HepG2 (cell line): ENCODE data around the gene FGF3. TPM values are rescaled to one million over a fixed set of nuclear protein-coding genes. Genes with fewer than 3 reads are reported as not detected.

Experiments used
- ATAC-seq: fragments of 200-7000 bp; cut with Tn5 transposase; 3 replicates; pipeline ENCODE4 v1.9.1; 2020; ENCODE audit warnings: mild to moderate bottlenecking, moderate library complexity
- BruUV-seq: library from RNA; stranded (reverse); fragments of 400-500 nt; replicated peaks from 2 replicates; lab custom pipeline; 2021; lab: Mats Ljungman, UMichigan
- CTCF ChIA-PET: fragments of 300-600 bp; formaldehyde crosslinking; extraction: SDS; loops from one replicate; lab custom pipeline; 2021; ENCODE audit warnings: low total read pairs, inconsistent platforms, low intra/inter-chr PET ratio; lab: Yijun Ruan, JAX
- POLR2A ChIA-PET: fragments of 350-600 bp; sonication (Branson Sonifier 250); formaldehyde crosslinking; loops from one replicate; lab custom pipeline; 2020; ENCODE audit warnings: antibody characterized with exemption, inconsistent platforms; lab: Yijun Ruan, JAX
- DNase-seq: peaks from one replicate; pipeline ENCODE4 v3.0.0-alpha.2; 2015; ENCODE audit warnings: low spot score
- FAIRE-seq: peaks from 3 replicates; lab custom pipeline; 2011; peaks lifted over from hg19 to GRCh38; lab: Jason Lieb, UNC
- H2AFZ ChIP-seq: one replicate; pipeline ENCODE4 v1.6.1; 2011; ENCODE audit warnings: low read length, inconsistent platforms
- H3K27ac ChIP-seq: fragments of 300-600 bp; 3 replicates; pipeline ENCODE4 v1.8.0; 2011; ENCODE audit warnings: mixed run types, mild to moderate bottlenecking, mixed read lengths, low read length, inconsistent platforms; ENCODE audit not compliant: insufficient read depth; ENCODE audit errors: extremely low read length
- H3K27me3 ChIP-seq, 2 experiments: fragments of 200-600 bp in 1 of 2; 2 replicates in 1 of 2; 3 replicates in 1 of 2; pipeline versions ENCODE4 v1.6.0 to v1.8.0; 2011; ENCODE audit warnings: low read length in 2 of 2, mild to moderate bottlenecking in 2 of 2, moderate library complexity in 2 of 2, inconsistent platforms in 1 of 2; ENCODE audit not compliant: insufficient read depth in 2 of 2, control insufficient read depth in 1 of 2
- H3K36me3 ChIP-seq, 2 experiments: fragments of 200-600 bp in 1 of 2; replicated peaks in 1 of 2; 2 replicates in 1 of 2; 3 replicates in 1 of 2; pipeline versions ENCODE4 v1.5.1 to v1.8.0; 2011; ENCODE audit warnings: low read length in 2 of 2, inconsistent platforms in 1 of 2; ENCODE audit not compliant: insufficient read depth in 2 of 2, control insufficient read depth in 1 of 2
- H3K4me1 ChIP-seq: 2 replicates; pipeline ENCODE4 v1.5.1; 2012; ENCODE audit warnings: low read length, inconsistent platforms; ENCODE audit not compliant: insufficient read depth
- H3K4me2 ChIP-seq: 2 replicates; pipeline ENCODE4 v1.6.0; 2011; ENCODE audit warnings: low read depth, low read length, inconsistent platforms
- H3K4me3 ChIP-seq, 3 experiments: fragments of 200-600 bp in 1 of 3; sonication (generic), shearing (Covaris generic) in 1 of 3; replicated peaks in 1 of 3; 2 replicates each; pipeline ENCODE4 v1.5.1; 2011 to 2016; ENCODE audit warnings: low read length in 3 of 3, inconsistent platforms in 2 of 3, low read depth in 2 of 3, mild to moderate bottlenecking in 2 of 3, control low read depth in 1 of 3, mixed read lengths in 1 of 3; ENCODE audit not compliant: insufficient read depth in 1 of 3
- H3K79me2 ChIP-seq: one replicate; pipeline ENCODE4 v1.6.1; 2011; ENCODE audit warnings: low read length, inconsistent platforms; ENCODE audit not compliant: insufficient read depth
- H3K9ac ChIP-seq: 2 replicates; pipeline ENCODE4 v1.6.0; 2011; ENCODE audit warnings: mild to moderate bottlenecking, low read depth, low read length, inconsistent platforms; ENCODE audit not compliant: insufficient read depth
- H3K9me3 ChIP-seq: 2 replicates; pipeline ENCODE4 v1.5.1; 2012; ENCODE audit warnings: mild to moderate bottlenecking, low read length
- H4K20me1 ChIP-seq: 2 replicates; pipeline ENCODE4 v1.6.0; 2011; ENCODE audit warnings: inconsistent platforms, mild to moderate bottlenecking, low read length, moderate library complexity; ENCODE audit not compliant: insufficient read depth
- FOSL2 ChIP-seq: sonication (generic); formaldehyde crosslinking; IDR thresholded peaks from 2 replicates; pipeline ENCODE4 v1.4.0; 2020; ENCODE audit warnings: missing genetic modification reagents
- MXD1 ChIP-seq: sonication (generic); formaldehyde crosslinking; IDR thresholded peaks from 2 replicates; pipeline ENCODE4 v1.4.0; 2020; ENCODE audit warnings: mild to moderate bottlenecking, missing genetic modification reagents
- ZNF263 ChIP-seq: sonication (generic); formaldehyde crosslinking; IDR thresholded peaks from 2 replicates; pipeline ENCODE4 v1.4.0; 2020; ENCODE audit warnings: missing genetic modification reagents
- ZNF318 ChIP-seq: sonication (generic); formaldehyde crosslinking; IDR thresholded peaks from 2 replicates; pipeline ENCODE4 v1.4.0; 2020; ENCODE audit warnings: mild to moderate bottlenecking, missing genetic modification reagents
- ZNF550 ChIP-seq: sonication (generic); formaldehyde crosslinking; IDR thresholded peaks from 2 replicates; pipeline ENCODE4 v1.4.0; 2020; ENCODE audit warnings: mild to moderate bottlenecking, missing genetic modification reagents, borderline replicate concordance
- WGBS: methylation state at CpG from one replicate; pipeline ENCODE4 v1.1.6; 2017; ENCODE audit warnings: low lambda C conversion rate; 5-methylcytosine and 5-hydroxymethylcytosine counted together
- in situ Hi-C: cut with HindIII; loops from 2 replicates; pipeline ENCODE4 v1.10.0; 2017; ENCODE audit warnings: low pct_unique_long_range_greater_than_20kb; ENCODE audit not compliant: extremely low pct_ligation_motif_present
- intact Hi-C: fragments of 100-400 bp; cut with micrococcal nuclease; formaldehyde crosslinking; loops from one replicate; pipeline ENCODE4 v1.10.0; 2022; ENCODE audit not compliant: unreplicated experiment
- polyA plus RNA-seq, 8 experiments: library from polyadenylated mRNA; depleted of rRNA in 3 of 8; stranded (reverse) in 7 of 8; unstranded in 1 of 8; fragments of >200 nt; fragmentation: Illumina TruSeq in 4 of 8; extraction: Trizol in 4 of 8; gene quantifications; 2 replicates each; pipeline versions ENCODE4 v1.2.1 to v1.2.3, GENCODE V29; 2011 to 2016; ENCODE audit warnings: low read depth in 4 of 8, missing spikeins in 1 of 8, mixed read lengths in 1 of 8; ENCODE audit not compliant: insufficient read depth in 1 of 8
- total RNA-seq, 5 experiments: library from RNA; depleted of rRNA; stranded (reverse); fragments of >200 nt; fragmentation: Illumina TruSeq; extraction: Trizol; gene quantifications; 2 replicates each; pipeline ENCODE4 v1.2.3, GENCODE V29; 2016; ENCODE audit warnings: low read depth in 1 of 5

FGF3 gene
- total and polyA plus RNA-seq, 2 of the 13 experiments (the other 11 are each of a cell fraction or from before 2014, with no cell fraction given) = not detected

DNA sequence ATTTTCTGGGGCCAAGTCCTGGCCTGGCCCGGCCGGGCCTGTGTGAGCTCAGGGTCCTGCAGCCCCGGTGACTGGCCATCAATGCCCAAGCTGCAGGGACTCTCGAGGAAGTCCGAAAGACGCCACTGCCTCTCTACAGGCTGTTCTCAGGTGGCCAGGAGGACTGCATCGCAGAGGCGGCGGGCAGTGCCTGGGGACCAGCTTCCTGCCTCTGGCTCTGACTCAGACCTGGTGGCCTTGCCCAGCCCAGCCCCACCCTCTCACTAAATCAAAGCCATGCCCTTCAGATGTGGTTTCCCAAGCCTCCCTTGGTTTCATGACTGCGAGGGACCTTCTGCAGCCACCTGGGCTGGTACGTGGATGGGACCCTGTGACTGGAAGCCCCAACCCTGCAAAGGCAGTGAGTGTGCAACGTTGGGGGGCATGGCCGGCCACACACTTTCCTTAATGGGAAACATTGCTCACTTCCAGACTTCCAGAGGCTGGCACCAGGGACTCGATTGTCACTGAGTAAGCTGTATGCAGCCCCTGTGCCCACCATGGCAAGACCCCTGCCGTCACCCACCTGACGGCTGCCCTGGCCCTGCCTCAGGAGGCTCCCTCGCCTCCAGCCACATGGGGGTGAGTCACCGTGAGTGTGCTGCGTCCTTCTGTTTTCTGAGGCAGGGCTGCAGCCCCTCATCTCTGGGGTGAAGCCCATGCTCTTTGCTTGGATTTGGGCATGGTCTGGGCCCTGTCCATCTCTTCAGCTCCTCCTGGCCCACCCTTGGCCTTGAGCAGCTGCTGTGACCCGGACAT, 6.0 kb upstream of the FGF3 start:
- ATAC-seq = peak; percentile 22; the same call in 1 of the 3 replicates

More for the DNA sequence above, 6.0 kb upstream of the FGF3 start:
- Histone ChIP-seq H3K4me3 (no peak overlapping the region), H3K79me2 (no peaks in the 10 kb centered on the region), H3K36me3 (no peaks in the 10 kb centered on the region), H3K9ac (no peak overlapping the region), H3K9me3 (no peaks in the 10 kb centered on the region), H3K27ac (no peak overlapping the region), H4K20me1 (no peaks in the 10 kb centered on the region), H2AFZ (no peak overlapping the region), H3K4me1 (peaks cover 17% of the 10 kb centered on the region), H3K27me3 (peaks cover 9 to 49% of the 10 kb centered on the region in 2 experiments; a peak in 4 of 5 replicates), H3K4me2 (no peak overlapping the region)
- BruUV-seq = no TSS peak
- in situ Hi-C loops (no loop called here), intact Hi-C loops (no loop called here)
- DNase-seq (no peak), FAIRE-seq (no peak)
- 20% methylated on average over 6 of the region's 20 CpGs for WGBS
- ChIA-PET POLR2A (no interaction called here), CTCF (no interaction called here)
- TF ChIP-seq ZNF550 (CRISPR knock-in tag) = no peak
- 0 out of 2 replicates have a peak, but pooled peaks have one; percentile 18 for TF ChIP-seq FOSL2
- TF ChIP-seq MXD1 = 0 out of 2 replicates have a peak, but pooled peaks have one; percentile 24
- no peak for TF ChIP-seq ZNF318 (CRISPR knock-in tag)
- no peak for TF ChIP-seq ZNF263
